ENCODE results near the gene LSAMP. TPM values are rescaled to one million over a fixed set of nuclear protein-coding genes. Genes with fewer than 3 reads are reported as not detected.
A peak's percentile ranks its signal among the peaks of the same experiment; 100 is the strongest.

Gene LSAMP
- total and polyA plus RNA-seq, 2 of the 4 experiments (the other 2 are of a cell fraction), result 7.9 to 8.0 TPM

- no peak overlapping the region for H3K9ac ChIP-seq (ENCODE audit: low read depth, low read length)
- H2AFZ ChIP-seq (replicated peaks; ENCODE audit: low read length, poor library complexity), result no peak overlapping the region
- peak overlapping the region; percentile 47; the same call in 1 of the 2 replicates for H4K5ac ChIP-seq (ENCODE audit: low read depth, low read length)
- peak overlapping the region; percentile 71 for H4K91ac ChIP-seq (ENCODE audit: insufficient read depth, low read depth, low read length)
- peak overlapping the region; percentile 66 for H2BK20ac ChIP-seq (ENCODE audit: low read depth, low read length)
- ATAC-seq (ENCODE audit: low read depth), result no peak
- dilution Hi-C loops (cut with HindIII; ENCODE audit: low sequenced_read_pairs, unreplicated experiment) (no loop called here), intact Hi-C loops (cut with micrococcal nuclease) (loop anchor here (10.0 kb wide), 3 partner anchors 273 to 743 kb away; no protein-coding TSS in a partner anchor), in situ Hi-C loops (cut with MboI; ENCODE audit: low sequenced_read_pairs) (no loop called here)
- H3K14ac ChIP-seq (replicated peaks; ENCODE audit: low read depth, low read length), result peak overlapping the region; percentile 34; the same call in 1 of the 2 replicates
- peaks cover 18% of the 10 kb centered on the region for H3K4me1 ChIP-seq (ENCODE audit: control insufficient read depth, insufficient read depth, low read length)
- H3K27me3 ChIP-seq (ENCODE audit: control insufficient read depth, insufficient read depth, low read length), result no peaks in the 10 kb centered on the region
- H3K79me1 ChIP-seq (ENCODE audit: low read depth in 1 of 2, low read length in 2 of 2), result no peaks in the 10 kb centered on the region
- no peak overlapping the region for H3K4me3 ChIP-seq (ENCODE audit: insufficient read depth, low read depth, low read length)
- peak overlapping the region; percentile 69 for H2BK120ac ChIP-seq (ENCODE audit: low read depth, low read length)
- H3K9me1 ChIP-seq (ENCODE audit: insufficient read depth, low read length), result peaks cover 3% of the 10 kb centered on the region; the same call in 1 of the 2 replicates
- TF ChIP-seq MAZ (IDR thresholded peaks at IDR 0.05; ENCODE audit: borderline replicate concordance, low read depth, low read length) (no peak), RCOR1 (IDR thresholded peaks at IDR 0.05; ENCODE audit: insufficient replicate concordance, low read length) (no peak), FOS (IDR thresholded peaks at IDR 0.05; ENCODE audit: low read depth, low read length) (no peak), ELK1 (IDR thresholded peaks at IDR 0.05; ENCODE audit: borderline replicate concordance, low read depth, low read length) (no peak), SMC3 (IDR thresholded peaks at IDR 0.05; ENCODE audit: low read depth, low read length) (no peak), MAFK (IDR thresholded peaks at IDR 0.05; ENCODE audit: low read depth, low read length) (no peak), CEBPB (IDR thresholded peaks at IDR 0.05; ENCODE audit: low read depth, low read length) (no peak), MXI1 (IDR thresholded peaks at IDR 0.05; ENCODE audit: borderline replicate concordance, low read depth, low read length) (no peak), RFX5 (IDR thresholded peaks at IDR 0.05; ENCODE audit: low read depth, low read length) (no peak), RAD21 (IDR thresholded peaks at IDR 0.05; ENCODE audit: low read length) (no peak), POLR2A (IDR thresholded peaks at IDR 0.05; ENCODE audit: low read depth, low read length) (no peak)
- H4K8ac ChIP-seq (ENCODE audit: low read depth in 2 of 2, low read length in 2 of 2), result peak overlapping the region; percentile 1 to 48; a peak in 2 of 4 replicates
- peak overlapping the region; percentile 94 for H2BK5ac ChIP-seq (ENCODE audit: low read depth, low read length, poor library complexity, severe bottlenecking)
- ChIA-PET POLR2A (ENCODE audit: unreplicated experiment) (no interaction called here), CTCF (interaction anchor here (0.6 to 1.6 kb wide), 2 partner anchors 27 to 644 kb away, joined by 3 to 5 read pairs; no protein-coding TSS in a partner anchor)
- no peak overlapping the region for H3K4me2 ChIP-seq (ENCODE audit: low read depth, low read length)
- peak overlapping the region; percentile 62 for H3K4ac ChIP-seq (ENCODE audit: low read depth, low read length)
- H2BK15ac ChIP-seq (ENCODE audit: low read depth, low read length), result peak overlapping the region; percentile 89; the same call in 2 of the 3 replicates
- peak overlapping the region; percentile 70; the same call in 1 of the 2 replicates for H3K18ac ChIP-seq (ENCODE audit: low read depth, low read length)
- DNase-seq, result no peak
- no peak overlapping the region for H2AK9ac ChIP-seq (replicated peaks; ENCODE audit: low read depth, low read length, poor library complexity)
- no peak overlapping the region for H3K56ac ChIP-seq (ENCODE audit: extremely low read depth, insufficient read depth, low read length)
- H3K36me3 ChIP-seq (ENCODE audit: control insufficient read depth, insufficient read depth, low read length), result no peaks in the 10 kb centered on the region
- H3K23ac ChIP-seq (ENCODE audit: low read depth, low read length), result no peak overlapping the region
- WGBS, 2 experiments (ENCODE audit: extremely low coverage in 2 of 2, insufficient read length in 1 of 2), result no CpG with 5 or more reads among the region's 2 CpGs
- H3K27ac ChIP-seq (ENCODE audit: insufficient read depth, low read length), result no peak overlapping the region
- H2AK5ac ChIP-seq (ENCODE audit: low read depth, low read length), result 0 out of 2 replicates have a peak overlapping the region, but pooled peaks have one; percentile 42
- H4K20me1 ChIP-seq (ENCODE audit: insufficient read depth, low read length), result no peaks in the 10 kb centered on the region
- no peaks in the 10 kb centered on the region; the same call in 1 of the 2 replicates for H3K9me3 ChIP-seq (ENCODE audit: control insufficient read depth, insufficient read depth, low read length)
- no TSS peak for BruUV-seq (replicated peaks)
These were observed 657.5 kb downstream of the LSAMP start for GRCh38 chr3:115787818-115788217.
